Testis (tissue), 2 donors: ENCODE data around the gene ERFE.

ENCODE experiments used
- CTCF ChIP-seq, 3 experiments: fragments of 450-650 bp in 2 of 3; fragments of 200-600 bp in 1 of 3; sonication (generic) in 1 of 3; IDR thresholded peaks; one replicate each; pipeline ENCODE4 v1.5.1; 2016 to 2019; ENCODE audit warnings: antibody characterized with exemption in 3 of 3, mild to moderate bottlenecking in 2 of 3, moderate library complexity in 1 of 3
- POLR2A ChIP-seq: fragments of 450-650 bp; IDR thresholded peaks from one replicate; pipeline ENCODE4 v1.6.1; 2017; ENCODE audit warnings: antibody characterized with exemption, mild to moderate bottlenecking, moderate library complexity

DNA sequence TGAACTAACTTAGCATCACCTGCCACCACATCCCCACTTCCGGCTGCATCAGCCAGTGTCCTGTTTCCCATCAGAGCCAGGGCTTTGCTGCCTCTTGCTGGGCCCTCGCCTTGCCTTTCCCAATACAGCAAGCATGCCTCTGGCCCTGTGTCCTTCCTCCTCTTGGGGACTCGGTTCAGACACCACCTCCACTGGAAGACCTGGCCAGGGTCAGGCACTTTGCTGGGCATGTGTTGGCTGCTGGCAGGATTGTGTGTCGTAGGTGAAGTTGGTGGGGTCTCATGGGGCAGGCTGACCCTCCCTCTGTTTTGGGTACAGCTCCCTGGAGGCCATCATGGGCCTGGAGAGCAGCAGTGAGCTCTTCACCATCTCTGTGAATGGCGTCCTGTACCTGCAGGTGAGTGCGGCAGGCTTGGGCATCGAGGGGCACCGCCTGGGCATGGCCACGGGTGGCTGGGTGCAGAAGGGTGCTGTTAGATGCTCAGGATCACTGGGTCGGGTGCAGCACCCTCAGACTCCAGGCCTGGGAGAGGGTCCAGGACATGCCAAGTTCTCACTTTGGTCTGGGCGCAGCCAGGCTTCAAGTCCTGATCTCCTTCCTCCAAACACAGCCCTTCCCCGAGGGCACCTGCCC is 6.6 kb downstream of the ERFE start:
- no peak for TF ChIP-seq CTCF (IDR thresholded peaks at IDR 0.05)
- TF ChIP-seq POLR2A = no peak
